NCI-H82 treated with DMSO at 0.1 percent for 48 hours (cell line): ENCODE results near the gene AOPEP.

Experiments used
- DNase-seq: peaks from one replicate; lab custom pipeline; 2025; ENCODE audit not compliant: unreplicated experiment; lab: John Stamatoyannopoulos, UW

Gene AOPEP

GRCh38 chr9:94760010-94760409 lies 33.5 kb downstream of the AOPEP start:
- DNase-seq, result no peak

GRCh38 chr9:94760660-94761059 lies 34.2 kb downstream of the AOPEP start:
- peak; percentile 96 for DNase-seq

GRCh38 chr9:94761481-94761880 lies 35.0 kb downstream of the AOPEP start:
- no peak for DNase-seq

- DNase-seq, result no peak
Observed at GRCh38 chr9:94767331-94768072, 41.0 kb downstream of the AOPEP start.

- DNase-seq, result no peak
Observed at GRCh38 chr9:94768766-94769165, 42.3 kb downstream of the AOPEP start.

GRCh38 chr9:94770334-94770733 lies 43.8 kb downstream of the AOPEP start:
- no peak for DNase-seq

- DNase-seq, result no peak
Observed at GRCh38 chr9:94771096-94771495, 44.6 kb downstream of the AOPEP start.

GRCh38 chr9:94772144-94772543 lies 45.6 kb downstream of the AOPEP start:
- DNase-seq, result no peak

GRCh38 chr9:94772639-94773303 lies 46.3 kb downstream of the AOPEP start:
- DNase-seq, result no peak

GRCh38 chr9:94773655-94774054 lies 47.2 kb downstream of the AOPEP start:
- no peak for DNase-seq

GRCh38 chr9:94778013-94778412 lies 51.5 kb downstream of the AOPEP start:
- no peak for DNase-seq

- no peak for DNase-seq
Observed at GRCh38 chr9:94779031-94779430, 52.5 kb downstream of the AOPEP start.

- no peak for DNase-seq
Observed at GRCh38 chr9:94779693-94780290, 53.3 kb downstream of the AOPEP start.

GRCh38 chr9:94780516-94780950 lies 54.0 kb downstream of the AOPEP start:
- no peak for DNase-seq

- DNase-seq, result no peak
Observed at GRCh38 chr9:94782355-94783101, 56.0 kb downstream of the AOPEP start.

- DNase-seq, result peak; percentile 73
Observed at GRCh38 chr9:94783102-94783682, 56.7 kb downstream of the AOPEP start.

- DNase-seq, result no peak
Observed at GRCh38 chr9:94783928-94784327, 57.4 kb downstream of the AOPEP start.

GRCh38 chr9:94785215-94786169 lies 59.0 kb downstream of the AOPEP start:
- DNase-seq, result no peak

- no peak for DNase-seq
Observed at GRCh38 chr9:94786586-94786985, 60.1 kb downstream of the AOPEP start.

- DNase-seq, result no peak
Observed at GRCh38 chr9:94787266-94787665, 60.8 kb downstream of the AOPEP start.
